Inflammatory macrophage (primary cell): ENCODE data around the gene NFATC1.

Experiments
- DNase-seq, 2 donors: peaks; one replicate each; pipeline ENCODE4 v3.0.0-alpha.2; 2020 to 2022

NFATC1 gene

DNA sequence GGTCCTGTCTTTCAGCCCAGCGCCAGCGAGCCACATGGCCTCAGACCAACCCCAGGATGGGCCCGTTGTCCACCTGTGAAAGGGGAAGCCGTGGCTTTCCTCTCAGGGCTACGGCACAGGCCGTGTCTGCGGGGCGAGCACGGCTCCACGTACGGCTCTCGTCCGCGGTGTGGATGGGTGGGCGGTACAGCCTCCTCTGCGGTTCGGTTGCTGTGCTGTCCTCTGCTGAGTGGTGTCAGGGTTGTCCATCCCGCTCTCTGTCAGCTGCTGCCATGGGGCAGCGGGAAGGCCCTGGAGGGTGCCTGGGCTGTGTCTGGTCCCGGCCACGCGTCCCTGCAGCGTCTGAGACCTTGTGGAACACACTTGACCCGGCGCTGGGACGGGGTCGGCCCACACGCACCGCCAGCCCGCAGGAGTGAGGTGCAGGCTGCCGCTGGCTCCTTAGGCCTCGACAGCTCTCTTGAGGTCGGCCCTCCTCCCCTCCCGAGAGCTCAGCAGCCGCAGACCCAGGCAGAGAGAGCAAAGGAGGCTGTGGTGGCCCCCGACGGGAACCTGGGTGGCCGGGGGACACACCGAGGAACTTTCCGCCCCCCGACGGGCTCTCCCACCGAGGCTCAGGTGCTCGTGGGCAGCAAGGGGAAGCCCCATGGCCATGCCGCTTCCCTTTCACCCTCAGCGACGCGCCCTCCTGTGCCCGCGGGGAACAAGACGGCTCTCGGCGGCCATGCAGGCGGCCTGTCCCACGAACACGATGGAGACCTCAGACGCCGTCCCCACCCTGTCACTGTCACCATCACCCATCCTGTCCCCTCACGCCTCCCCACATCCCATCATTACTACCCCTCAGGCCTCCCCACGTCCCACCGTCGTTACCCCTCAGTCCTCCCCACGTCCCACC is 128.7 kb downstream of the NFATC1 start:
- DNase-seq = no peak

DNA sequence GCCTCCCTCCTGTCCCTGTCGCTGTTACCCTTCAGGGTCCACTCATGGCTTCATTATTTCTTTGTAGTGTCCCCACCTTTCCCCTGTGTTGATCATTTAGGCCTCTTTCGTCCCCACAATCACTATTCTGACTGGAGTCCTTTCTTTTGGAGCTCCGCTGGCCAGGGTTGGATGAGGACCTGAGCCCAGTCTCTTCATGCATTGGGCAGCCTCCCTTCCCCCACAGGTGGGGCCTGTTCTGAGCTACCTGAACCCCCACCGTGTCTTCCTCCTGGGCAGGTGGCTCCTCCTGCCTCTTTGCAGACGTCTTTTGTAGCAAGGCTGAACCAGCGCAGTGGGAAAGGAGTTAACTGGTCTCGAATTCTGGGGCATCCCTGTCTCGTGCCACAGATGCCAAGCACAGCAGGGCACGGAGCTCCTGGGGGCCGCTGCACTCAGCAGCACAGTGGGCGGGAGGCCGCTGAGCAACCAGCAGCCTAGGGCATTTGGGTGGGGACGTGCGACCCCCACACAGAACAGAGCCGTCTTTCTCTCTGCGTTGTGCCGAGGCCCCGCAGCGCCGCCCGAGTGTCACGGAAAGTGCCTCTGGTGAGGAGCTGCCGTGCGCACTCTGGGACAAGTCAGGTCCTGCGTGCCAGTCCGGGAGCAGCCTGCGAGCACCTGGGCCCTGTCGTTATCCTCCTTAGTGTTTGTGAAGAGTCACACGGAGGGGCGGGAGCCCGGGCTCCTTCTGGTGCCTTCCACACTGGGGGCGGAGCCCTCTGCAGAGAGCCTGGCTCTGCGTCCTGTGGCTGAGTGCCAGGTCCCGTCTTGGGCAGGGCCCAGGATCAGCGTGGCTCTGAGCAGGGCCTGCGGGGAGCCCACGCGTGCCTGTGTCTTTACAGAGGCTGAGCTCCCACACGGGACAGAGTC is 130.1 kb downstream of the NFATC1 start:
- no peak for DNase-seq

- DNase-seq = no peak
Measured at GRCh38 chr18:79526468-79527460, 131.0 kb downstream of the NFATC1 start.

DNA sequence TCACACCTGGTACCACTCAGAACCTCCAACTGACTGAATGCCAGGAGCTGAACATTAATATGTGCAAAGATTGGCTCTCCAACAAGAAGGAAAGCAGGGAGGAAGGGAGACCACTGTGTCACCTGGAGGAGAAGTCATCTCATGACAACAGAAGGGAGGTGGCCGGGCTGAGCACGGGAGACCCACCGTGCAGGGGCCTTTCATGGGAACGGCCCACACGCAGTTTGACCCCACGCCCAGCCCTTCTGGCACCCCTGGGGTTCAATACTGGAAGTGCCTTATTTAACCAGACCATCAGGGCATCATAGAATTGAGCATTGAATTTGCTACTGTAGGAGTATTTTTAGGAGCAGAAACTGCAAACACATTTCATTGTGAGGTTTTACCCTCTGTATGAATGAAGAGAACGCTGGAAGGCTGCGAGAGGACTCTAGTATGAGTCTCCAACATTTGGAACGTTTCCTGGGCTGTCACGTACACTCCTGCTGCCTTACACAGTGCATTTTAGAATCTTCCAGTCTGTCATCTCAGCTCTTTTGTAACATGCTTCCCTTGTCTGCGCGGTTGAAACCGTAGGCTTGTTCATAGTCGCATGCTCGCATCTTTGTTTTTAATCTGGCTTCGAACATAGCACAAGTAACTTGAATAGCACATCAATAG is 132.1 kb downstream of the NFATC1 start:
- no peak for DNase-seq

DNA sequence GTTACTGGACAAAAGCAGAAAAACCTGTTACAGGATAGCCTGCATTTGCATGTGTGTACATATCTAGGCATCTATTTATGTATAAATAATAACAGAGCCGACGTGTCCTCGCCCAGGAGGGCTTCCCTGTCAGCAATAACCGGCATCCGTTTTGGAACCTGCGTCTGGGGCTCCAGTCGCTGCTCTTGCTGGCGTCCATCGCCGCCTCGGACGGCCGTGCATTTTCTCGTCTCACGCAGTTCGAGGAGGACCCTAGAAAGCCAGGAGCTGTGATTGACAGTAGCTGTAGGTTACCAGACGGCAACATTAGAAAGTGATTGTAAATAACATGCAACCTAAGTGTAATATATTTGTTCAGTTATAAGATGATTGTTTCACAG is 132.6 kb downstream of the NFATC1 start:
- DNase-seq = no peak

GRCh38 chr18:79528846-79529245 is 133.1 kb downstream of the NFATC1 start:
- DNase-seq = peak; percentile 72 to 74

- DNase-seq = no peak
Measured at GRCh38 chr18:79529296-79529695, 133.6 kb downstream of the NFATC1 start.

GRCh38 chr18:79529991-79530390 is 134.3 kb downstream of the NFATC1 start:
- DNase-seq = no peak

- no peak for DNase-seq
Measured at GRCh38 chr18:79530821-79531220, 135.1 kb downstream of the NFATC1 start.

DNA sequence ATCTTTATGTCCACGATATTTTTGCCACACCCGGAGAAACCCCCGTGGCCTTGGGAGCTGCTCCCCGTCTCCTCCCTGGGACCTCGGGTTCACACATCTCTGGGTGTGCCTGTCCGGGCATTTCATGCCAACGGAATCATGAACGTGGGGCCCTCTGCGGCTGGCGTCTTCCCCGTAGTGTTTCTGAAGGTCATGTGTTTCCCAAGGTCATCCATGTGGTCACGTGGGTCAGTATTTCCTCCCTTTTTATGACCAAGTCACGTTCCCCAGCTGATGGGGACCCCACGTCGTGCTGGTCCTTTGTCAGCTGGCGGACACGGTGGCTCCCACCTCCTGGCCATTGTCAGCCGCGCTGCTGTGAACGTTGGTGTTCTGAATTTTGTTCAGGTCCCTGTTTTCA is 135.7 kb downstream of the NFATC1 start:
- no peak for DNase-seq

DNA sequence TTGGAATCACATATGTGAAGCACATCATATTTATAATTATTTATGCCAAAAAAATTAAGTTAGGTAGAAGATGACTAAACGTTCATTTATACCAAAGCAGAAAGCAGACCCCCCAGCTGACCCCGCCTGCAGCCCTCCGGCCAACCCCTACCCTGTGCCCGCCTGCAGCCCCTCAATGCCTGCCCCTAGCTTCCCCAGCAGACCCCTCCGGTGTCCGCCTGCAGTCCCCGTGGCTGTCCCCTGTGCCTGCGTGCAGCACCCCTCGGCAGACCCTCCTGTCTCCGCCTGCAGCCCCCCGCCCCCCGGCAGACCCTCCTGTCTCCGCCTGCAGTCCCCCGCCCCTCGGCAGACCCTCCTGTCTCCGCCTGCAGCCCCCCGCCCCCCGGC is 136.2 kb downstream of the NFATC1 start:
- no peak for DNase-seq

DNA sequence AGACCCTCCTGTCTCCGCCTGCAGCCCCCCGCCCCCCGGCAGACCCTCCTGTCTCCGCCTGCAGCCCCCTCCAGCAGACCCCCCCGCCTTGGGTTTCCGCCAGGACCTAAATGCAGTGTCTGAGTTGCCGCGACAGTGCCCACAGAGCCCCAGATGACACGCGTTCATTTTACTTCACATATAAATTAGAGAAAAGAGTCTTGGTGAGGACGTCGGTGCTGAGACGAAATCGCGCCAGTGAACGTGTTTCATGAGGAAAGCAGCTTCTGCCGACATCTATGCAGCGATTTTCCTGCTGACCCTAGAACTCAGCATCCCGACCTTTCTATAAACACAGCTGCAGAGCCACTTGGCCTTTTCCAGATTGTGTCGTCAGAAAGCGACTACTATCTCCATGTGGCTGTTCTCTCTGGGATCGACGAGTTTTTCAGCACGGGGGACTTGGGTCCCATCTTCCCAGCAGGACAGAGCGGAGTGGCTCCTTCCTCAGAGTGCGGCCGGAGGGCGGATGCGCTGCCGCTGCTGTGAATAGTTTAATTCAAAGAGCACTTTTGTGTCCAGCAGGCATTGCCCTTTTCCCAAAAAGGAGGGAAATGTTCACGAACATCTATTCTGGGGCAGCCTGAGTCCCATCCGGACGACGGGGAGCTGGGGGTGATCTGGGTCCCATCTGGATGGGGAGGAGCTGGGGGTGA is 136.7 kb downstream of the NFATC1 start:
- DNase-seq = no peak

DNA sequence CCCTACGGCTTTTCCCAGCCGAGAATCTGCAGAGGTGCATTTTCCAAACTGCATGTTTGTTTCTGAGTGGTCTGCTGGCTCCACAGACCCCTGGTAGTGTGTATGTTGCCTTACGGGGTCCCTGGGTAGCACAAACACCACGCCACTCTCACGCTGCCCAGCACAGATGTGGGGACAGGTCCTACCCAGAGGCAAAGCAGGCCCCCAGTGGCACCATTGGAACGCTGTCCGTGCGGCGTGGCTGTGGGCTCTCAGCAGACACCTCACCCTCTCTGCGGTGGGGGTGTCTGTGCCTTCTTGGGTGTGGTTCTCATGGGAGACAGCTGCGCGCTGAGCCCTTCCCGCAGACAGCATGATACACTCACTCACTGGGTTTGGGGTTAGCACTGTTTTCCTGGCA is 137.4 kb downstream of the NFATC1 start:
- DNase-seq = no peak

DNA sequence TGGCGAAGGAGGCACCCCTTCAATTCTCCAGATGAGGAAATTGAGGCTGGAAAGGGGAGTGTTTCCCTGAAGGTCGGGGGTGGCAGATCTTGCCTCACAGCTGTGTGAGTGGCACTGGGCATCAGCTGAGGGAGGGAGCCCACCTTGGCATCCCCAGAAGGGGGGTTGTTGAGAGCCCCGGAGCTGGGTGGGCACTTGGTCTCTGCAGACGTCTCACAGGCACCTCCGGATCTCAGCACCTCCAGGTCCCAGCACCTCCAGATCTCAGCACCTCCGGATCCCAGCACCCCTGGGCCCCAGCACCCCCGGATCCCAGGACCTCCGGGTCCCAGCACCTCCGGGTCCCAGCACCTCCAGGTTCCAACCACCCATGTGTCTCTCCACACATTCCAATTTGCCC is 137.9 kb downstream of the NFATC1 start:
- DNase-seq = no peak

- no peak for DNase-seq
Measured at GRCh38 chr18:79534356-79534755, 138.6 kb downstream of the NFATC1 start.

GRCh38 chr18:79537758-79538157 is 142.0 kb downstream of the NFATC1 start:
- DNase-seq = no peak

GRCh38 chr18:79538635-79539034 is 142.9 kb downstream of the NFATC1 start:
- no peak for DNase-seq

DNA sequence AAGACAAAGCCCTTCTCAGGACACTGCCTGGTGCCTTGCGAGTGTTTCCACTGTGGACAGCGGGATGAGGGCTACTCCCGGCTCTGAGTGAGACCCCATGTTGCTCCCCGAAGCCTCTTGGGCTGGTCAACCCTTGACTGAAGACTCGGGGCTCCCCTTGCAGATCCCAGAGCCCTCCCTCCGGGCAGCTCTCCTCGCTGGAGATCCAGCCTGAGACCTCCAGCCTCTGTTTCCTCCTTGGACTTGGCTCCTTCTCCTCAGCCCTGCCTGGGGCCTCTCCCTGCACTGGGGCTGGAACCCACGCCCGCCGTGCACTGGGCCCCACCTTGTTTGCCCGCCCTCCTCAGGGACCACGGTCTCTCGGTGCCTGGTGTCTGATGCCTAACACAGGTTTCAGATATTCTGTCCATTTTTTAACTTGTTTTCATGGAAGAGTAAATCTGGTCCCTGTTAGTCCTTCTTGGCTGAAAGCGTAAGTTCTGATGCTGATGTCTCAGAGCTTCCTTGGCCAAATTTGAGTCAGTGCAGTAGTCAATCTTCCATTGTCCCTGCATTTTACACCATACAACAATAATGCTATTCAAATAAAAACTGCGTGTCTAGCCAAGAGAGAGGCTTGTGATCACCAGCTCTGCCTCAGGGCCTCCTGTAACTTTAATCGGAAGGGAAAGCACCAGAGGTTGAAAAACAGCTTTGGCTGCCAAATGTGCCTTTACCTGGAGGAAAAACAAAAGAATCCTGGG is 144.6 kb downstream of the NFATC1 start:
- no peak for DNase-seq

DNA sequence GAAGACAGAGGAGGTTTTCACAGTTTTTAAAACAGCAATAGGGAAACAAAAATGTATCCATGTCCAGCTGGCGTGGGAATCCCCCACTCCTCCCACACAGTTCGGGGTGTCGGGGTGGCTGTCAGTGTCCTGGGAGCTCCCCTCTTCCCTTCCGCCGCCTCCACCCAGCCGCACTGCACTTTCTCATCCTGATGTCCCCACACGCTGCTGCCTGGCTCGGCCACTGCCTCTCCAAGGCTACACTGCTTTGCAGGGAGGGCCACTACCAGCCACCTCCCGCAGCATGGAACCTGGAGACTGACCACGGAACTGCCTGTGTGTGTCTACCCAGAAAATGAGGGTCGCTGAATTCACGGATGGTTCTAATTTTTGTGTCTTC is 145.2 kb downstream of the NFATC1 start:
- no peak for DNase-seq

- no peak for DNase-seq
Measured at GRCh38 chr18:79542213-79542612, 146.5 kb downstream of the NFATC1 start.
